Right renal cortex interstitium (tissue), 3 donors: Measurements from ENCODE around the gene RPH3AL. TPM values are rescaled to one million over a fixed set of nuclear protein-coding genes. Genes with fewer than 3 reads are reported as not detected.

Experiments
- DNase-seq, 3 donors: peaks; one replicate each; pipeline ENCODE4 v3.0.0-alpha.2; 2013; ENCODE audit warnings: low read depth in 3 of 3, low spot score in 2 of 3
- polyA plus RNA-seq, 3 donors: library from polyadenylated mRNA; unstranded; fragments of 120-200 nt; gene quantifications; one replicate each; pipeline ENCODE4 v1.2.1, GENCODE V29; 2013; ENCODE audit not compliant: insufficient read length in 3 of 3

The RPH3AL gene
- polyA plus RNA-seq, result 10 to 100 TPM; 11.6 to 19.7 (median 16.5) TPM

DNA sequence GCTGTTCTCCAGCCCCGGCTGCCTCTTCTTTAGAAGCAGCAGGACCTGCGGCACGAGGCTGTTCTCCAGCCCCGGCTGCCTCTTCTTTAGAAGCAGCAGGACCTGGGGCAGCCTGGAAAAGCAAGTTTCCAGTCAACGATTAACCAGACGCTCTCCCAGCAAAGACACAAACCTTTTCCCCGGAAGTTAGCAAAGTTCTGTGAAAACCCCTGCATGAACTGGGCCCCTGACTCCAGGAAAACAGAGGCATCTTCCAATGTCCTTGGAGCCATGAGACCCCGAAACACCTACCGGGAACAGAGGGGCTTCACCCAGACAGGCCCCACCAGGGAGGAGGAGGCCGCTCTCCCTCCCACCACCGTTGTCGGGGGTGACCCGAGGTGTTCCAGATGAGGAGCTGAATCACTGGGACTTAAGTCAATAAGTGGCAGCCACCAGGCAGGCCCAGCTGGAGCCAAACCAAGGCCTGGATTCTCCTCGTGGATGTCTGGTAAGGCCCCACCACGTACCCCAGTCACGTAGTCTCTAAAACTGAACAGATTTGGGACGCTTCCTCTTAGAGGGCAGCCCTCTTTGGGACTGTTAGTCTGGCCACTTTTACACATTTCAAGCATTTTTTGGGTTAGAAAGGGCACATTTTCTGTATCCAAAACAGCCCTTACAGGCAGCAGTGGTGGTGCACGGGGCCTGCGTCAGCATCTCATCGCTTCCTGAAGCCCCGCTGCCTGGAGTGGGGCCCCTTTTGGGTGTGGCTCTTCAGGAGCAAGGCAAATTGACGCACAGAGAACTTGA is at the start of gene RPH3AL:
TSS of gene RPH3AL (minus strand) at position 387 of the 792 bp plus-strand sequence. CDS start 25,264 bp downstream, outside the sequence.
- DNase-seq, result peak; percentile 74 to 81 (median 77)

- no peak for DNase-seq
Observed at GRCh38 chr17:400257-400656, 47.6 kb upstream of the RPH3AL start.

GRCh38 chr17:396788-397187 is 44.2 kb upstream of the RPH3AL start:
- no peak for DNase-seq

DNA sequence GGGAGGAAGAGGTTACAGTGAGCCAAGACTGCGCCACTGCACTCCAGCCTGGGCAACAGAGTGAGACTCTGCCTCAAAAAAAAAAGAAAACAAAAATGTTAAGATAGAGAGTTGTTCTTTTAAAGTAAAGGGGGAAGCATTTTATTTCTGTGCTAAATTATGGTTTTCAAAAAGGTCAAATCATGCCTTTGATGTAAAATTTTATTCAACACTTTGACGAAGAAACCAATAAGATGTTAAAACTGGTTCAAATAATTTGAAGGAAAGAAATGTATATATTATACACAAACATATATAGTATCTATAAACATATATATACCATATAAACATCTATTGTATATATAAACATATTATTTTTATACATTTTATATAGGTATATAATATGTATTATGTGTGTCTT is 43.4 kb upstream of the RPH3AL start:
- DNase-seq, result no peak

DNA sequence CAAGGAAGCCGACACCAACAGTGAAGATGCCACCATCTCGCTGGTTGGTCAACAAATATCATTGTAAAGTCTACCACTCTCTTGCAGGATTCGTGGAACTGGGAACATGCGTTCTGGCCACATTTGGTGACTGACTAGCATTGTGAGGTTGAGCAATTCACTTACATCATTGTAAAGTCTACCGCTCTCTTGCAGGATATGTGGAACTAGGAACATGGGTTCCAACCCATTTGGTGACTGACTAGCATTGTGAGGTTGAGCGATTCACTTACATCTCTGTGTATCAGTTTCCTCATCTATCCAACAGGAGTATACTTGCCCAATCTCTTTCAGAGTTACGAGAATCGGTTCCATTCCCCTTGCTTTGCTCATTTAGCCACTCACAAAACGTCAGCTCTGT is 42.6 kb upstream of the RPH3AL start:
- no peak for DNase-seq

- no peak for DNase-seq
Observed at GRCh38 chr17:394718-395095, 42.1 kb upstream of the RPH3AL start.

- no peak for DNase-seq
Observed at GRCh38 chr17:393806-394717, 41.5 kb upstream of the RPH3AL start.

GRCh38 chr17:391850-392249 is 39.2 kb upstream of the RPH3AL start:
- no peak for DNase-seq

- DNase-seq, result no peak
Observed at GRCh38 chr17:390025-390424, 37.4 kb upstream of the RPH3AL start.

DNA sequence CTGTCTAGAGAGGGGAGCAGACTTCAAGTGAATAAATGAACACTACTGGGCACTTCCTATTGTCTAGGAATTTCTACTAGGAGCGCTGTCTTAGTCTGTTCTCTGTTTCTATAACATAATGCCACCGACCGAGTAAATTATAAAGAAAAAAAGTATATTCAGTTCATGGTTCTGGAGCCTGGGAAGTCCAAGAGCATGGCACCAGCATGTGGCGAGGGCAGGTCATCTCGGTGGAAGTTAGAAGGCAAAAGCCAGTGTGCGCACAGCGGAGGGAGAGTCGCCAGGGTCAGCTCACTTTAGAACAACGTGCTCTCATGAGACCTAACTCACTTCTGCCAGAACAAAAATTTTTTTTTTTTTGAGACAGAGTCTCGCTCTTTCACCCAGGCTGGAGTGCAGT is 35.5 kb upstream of the RPH3AL start:
- DNase-seq, result no peak

DNA sequence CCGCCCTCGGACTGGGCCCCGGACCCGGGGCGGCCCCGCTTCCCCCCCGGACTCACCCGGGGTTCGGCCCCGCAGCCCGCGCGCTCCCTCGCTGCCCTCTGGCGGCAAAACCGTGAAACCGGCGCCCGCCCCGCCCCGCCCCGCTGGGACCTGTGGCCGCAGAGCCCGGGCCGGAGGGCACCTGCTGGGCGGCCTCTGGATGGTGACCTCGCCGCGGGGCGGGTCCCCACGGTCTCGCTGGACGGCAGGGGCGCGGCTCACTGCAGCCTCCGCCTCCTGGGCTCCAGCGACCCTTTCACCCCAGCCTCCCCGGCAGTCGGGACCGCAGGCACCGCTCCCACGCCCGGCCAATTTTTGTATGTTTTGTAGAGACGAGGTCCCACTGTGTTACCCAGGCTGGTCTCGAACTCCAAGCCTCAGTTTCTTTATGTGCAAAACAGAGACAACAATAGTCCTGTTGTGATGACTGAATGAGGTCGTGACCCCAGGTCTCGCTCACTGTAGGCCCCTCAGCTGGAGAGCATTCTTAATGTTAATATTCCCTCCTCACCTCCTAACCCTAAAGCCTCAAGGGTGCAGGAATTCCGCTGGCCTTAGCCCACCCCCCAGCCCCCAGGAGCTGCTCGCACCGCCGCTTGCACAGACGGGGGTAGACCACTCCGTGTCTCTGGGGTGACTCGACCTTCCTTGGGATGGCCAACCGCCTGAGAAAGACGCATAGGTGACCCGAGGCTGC is 33.7 kb upstream of the RPH3AL start:
- DNase-seq, result no peak

- no peak for DNase-seq
Observed at GRCh38 chr17:385836-386140, 33.2 kb upstream of the RPH3AL start.

- DNase-seq, result no peak
Observed at GRCh38 chr17:385178-385835, 32.7 kb upstream of the RPH3AL start.

DNA sequence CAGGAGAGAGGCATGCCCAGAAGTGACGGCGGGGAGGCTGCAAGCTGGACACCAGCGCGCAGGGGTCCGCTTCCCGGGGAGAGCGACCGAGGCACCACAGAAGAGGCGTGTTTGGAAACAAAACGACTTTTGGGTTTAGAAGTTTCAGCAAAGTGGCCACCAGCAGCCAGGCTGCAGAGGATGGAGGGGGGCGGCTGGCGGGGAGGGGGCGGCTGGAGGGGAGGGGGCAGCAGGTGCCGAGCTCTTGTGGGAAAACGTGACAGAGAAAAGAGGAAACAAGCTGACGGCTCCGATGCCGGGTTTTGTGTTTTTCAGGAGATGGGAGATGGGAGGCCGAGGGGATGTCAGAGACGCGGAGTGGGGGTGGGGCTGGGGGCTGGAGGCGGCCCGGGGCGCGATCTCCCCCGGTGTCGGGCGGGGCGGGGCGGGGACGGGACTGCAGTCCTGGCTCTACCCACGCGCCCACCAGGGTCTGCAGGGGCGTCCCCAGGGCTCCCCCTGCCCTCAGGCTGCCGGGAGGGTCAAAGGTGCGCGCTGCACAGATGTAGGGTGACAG is 32.1 kb upstream of the RPH3AL start:
- DNase-seq, result no peak

- DNase-seq, result no peak
Observed at GRCh38 chr17:383771-384621, 31.4 kb upstream of the RPH3AL start.

DNA sequence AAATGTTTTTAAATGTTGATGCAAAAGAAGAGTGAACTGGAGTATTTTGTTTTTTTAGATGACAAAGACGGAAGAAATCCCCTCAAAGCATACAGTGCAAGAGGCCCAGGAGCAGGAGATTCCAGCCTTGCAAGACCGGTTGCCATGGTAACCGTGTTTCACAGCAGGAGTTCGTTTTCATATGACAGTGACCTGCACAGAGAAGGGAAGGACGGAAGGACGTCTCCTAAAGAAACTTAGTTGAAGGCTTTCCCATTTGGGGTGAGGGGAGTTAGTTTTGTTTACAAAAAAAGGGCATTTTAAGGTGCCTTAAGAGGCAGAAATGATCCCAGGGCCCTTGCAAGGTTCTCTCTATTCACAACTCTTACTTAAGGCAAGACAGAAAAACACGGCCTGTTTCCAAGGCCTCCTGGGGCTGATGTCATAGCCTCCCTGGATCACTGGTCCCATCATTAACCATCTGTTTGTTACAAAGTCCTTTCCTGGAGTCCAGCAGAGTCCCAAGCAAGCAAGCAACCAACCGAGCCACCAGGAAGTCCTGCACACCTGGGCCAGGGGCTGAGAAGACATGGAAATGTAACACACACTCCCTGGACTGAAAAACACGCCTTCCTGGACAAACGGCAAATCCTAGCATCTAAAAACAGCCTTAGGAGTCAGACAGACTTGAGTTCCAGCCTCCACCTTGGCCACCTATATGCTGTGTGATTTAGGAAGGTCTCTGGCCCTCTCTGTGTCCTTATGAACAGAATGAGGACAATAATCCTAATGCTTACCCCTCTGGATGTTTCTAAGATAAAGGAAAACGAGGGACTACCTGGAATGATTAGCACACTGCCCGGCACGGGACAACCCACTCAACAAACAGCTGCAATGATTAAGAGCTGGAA is 30.3 kb upstream of the RPH3AL start:
- DNase-seq, result peak; percentile 77 to 90 (median 87)

GRCh38 chr17:381941-382643 is 29.5 kb upstream of the RPH3AL start:
- no peak for DNase-seq

GRCh38 chr17:381516-381915 is 28.9 kb upstream of the RPH3AL start:
- DNase-seq, result no peak
